Ascending aorta (tissue), 2 donors: ENCODE data around the gene FFAR3. TPM values are rescaled to one million over a fixed set of nuclear protein-coding genes. Genes with fewer than 3 reads are reported as not detected.
A peak's percentile ranks its signal among the peaks of the same experiment; 100 is the strongest.

Source experiments
- DNase-seq, 2 donors: peaks; one replicate each; pipeline ENCODE4 v3.0.0-alpha.2; 2019; ENCODE audit warnings: low spot score in 2 of 2
- H3K27ac ChIP-seq, 2 donors: fragments of 200-600 bp; sonication (generic); one replicate each; pipeline ENCODE4 v1.5.1; 2016 to 2017; ENCODE audit warnings: mild to moderate bottlenecking in 1 of 2
- H3K27me3 ChIP-seq: fragments of 200-600 bp; sonication (generic); one replicate; pipeline ENCODE4 v1.5.1; 2017
- H3K36me3 ChIP-seq, 2 donors: fragments of 200-600 bp; sonication (generic); one replicate each; pipeline ENCODE4 v1.5.1; 2016
- H3K4me1 ChIP-seq, 2 donors: fragments of 200-600 bp; sonication (generic); one replicate each; pipeline ENCODE4 v1.5.1; 2016 to 2017; ENCODE audit warnings: mild to moderate bottlenecking in 1 of 2
- H3K4me3 ChIP-seq, 2 donors: fragments of 200-600 bp; sonication (generic); one replicate each; pipeline ENCODE4 v1.5.1; 2016 to 2017; ENCODE audit warnings: mild to moderate bottlenecking in 1 of 2
- H3K9me3 ChIP-seq, 2 donors: fragments of 200-600 bp; sonication (generic); one replicate each; pipeline ENCODE4 v1.5.1; 2016
- intact Hi-C: fragments of 100-400 bp; cut with DNase I; formaldehyde crosslinking; loops from one replicate; pipeline ENCODE4 v1.15.1; 2023
- total RNA-seq: library from RNA; depleted of rRNA; stranded (reverse); fragments of >200 nt; gene quantifications from one replicate; pipeline ENCODE4 v1.1.0, GENCODE V29; 2016
- TF ChIP-seq, protein P1 (sequence below), 3 experiments: fragments of 200-600 bp in 2 of 3; fragments of 450-650 bp in 1 of 3; sonication (generic) in 2 of 3; IDR thresholded peaks; one replicate each; pipeline ENCODE4 v1.5.1; 2016 to 2019; ENCODE audit warnings: antibody characterized with exemption in 3 of 3, mild to moderate bottlenecking in 1 of 3, moderate library complexity in 1 of 3

FFAR3 gene, protein sequence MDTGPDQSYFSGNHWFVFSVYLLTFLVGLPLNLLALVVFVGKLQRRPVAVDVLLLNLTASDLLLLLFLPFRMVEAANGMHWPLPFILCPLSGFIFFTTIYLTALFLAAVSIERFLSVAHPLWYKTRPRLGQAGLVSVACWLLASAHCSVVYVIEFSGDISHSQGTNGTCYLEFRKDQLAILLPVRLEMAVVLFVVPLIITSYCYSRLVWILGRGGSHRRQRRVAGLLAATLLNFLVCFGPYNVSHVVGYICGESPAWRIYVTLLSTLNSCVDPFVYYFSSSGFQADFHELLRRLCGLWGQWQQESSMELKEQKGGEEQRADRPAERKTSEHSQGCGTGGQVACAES
- total RNA-seq = not detected

DNA sequence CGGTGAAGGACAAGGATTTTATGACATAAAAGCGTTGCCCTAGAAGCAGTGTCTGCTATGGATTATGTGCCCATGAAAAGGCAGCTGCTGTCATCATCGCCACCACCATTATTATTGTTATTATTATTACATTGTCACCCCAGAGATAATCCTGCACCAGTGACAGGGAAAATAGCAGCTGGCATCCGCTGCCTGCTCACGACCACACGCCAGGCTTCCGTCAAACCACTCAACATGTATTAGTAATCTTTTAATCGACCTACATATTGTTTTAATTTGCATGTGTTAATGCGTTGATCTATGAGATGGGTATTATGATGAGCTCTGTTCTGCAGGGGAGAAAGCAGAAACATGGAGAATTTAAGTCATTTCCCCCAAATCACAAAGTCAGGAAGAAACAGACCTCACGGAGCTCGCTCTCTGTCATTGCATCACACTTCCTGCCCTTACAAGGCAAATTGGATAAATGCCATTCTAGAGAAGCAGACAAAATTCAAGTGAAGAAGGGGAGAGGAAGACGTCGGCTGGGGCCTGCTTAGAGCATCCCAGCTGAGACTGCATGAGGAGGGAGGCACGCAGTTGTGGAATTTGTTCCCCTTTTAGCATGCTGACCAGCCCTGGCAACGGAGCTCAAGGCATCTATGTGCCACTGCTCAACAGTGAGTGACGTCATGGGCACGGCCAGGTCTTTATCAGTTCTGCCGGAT, at the start of gene FFAR3:
FFAR3 (plus strand) TSS at position 594 of the 707 bp plus-strand sequence. CDS start 431 bp downstream, outside the sequence.
- TF ChIP-seq, protein P1, sequence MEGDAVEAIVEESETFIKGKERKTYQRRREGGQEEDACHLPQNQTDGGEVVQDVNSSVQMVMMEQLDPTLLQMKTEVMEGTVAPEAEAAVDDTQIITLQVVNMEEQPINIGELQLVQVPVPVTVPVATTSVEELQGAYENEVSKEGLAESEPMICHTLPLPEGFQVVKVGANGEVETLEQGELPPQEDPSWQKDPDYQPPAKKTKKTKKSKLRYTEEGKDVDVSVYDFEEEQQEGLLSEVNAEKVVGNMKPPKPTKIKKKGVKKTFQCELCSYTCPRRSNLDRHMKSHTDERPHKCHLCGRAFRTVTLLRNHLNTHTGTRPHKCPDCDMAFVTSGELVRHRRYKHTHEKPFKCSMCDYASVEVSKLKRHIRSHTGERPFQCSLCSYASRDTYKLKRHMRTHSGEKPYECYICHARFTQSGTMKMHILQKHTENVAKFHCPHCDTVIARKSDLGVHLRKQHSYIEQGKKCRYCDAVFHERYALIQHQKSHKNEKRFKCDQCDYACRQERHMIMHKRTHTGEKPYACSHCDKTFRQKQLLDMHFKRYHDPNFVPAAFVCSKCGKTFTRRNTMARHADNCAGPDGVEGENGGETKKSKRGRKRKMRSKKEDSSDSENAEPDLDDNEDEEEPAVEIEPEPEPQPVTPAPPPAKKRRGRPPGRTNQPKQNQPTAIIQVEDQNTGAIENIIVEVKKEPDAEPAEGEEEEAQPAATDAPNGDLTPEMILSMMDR (IDR thresholded peaks at IDR 0.05) = no peak
- H3K9me3 ChIP-seq = no peaks in the 10 kb centered on the region
- no peaks in the 10 kb centered on the region for H3K36me3 ChIP-seq
- intact Hi-C loops = no loop called here
- DNase-seq = peak; percentile 42 to 73
- no peak within 1 kb of the TSS for H3K27ac ChIP-seq
- H3K4me1 ChIP-seq = no peaks in the 10 kb centered on the region
- H3K4me3 ChIP-seq = no peak within 1 kb of the TSS
- H3K27me3 ChIP-seq = no peaks in the 10 kb centered on the region

DNA sequence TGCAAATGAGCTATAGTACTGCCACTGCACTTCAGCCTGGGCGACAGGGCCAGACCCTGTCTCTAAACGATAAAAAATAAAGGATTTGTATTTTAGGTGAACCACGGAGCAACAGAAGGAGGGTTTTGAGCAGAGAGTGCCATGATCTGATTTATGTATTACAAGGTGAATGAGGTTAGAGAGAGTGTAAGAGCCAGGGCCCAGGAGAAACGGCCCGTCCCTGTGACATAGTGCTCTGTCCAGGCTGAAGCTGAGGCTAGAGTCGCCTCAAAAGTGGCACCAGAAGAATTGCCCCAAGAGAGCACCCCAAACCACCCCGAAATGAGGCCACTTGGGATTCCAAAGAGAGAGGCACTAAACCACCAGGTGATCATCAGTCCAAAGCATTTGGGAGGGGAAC, 49.4 kb upstream of the FFAR3 start:
- Histone ChIP-seq H3K9me3 (no peaks in the 10 kb centered on the region), H3K27ac (no peak overlapping the region), H3K4me3 (no peak overlapping the region), H3K27me3 (no peaks in the 10 kb centered on the region), H3K36me3 (no peaks in the 10 kb centered on the region), H3K4me1 (no peaks in the 10 kb centered on the region)
- no peak for DNase-seq
- TF ChIP-seq, protein P1 (IDR thresholded peaks at IDR 0.05) = no peak
- intact Hi-C loops = no loop called here

DNA sequence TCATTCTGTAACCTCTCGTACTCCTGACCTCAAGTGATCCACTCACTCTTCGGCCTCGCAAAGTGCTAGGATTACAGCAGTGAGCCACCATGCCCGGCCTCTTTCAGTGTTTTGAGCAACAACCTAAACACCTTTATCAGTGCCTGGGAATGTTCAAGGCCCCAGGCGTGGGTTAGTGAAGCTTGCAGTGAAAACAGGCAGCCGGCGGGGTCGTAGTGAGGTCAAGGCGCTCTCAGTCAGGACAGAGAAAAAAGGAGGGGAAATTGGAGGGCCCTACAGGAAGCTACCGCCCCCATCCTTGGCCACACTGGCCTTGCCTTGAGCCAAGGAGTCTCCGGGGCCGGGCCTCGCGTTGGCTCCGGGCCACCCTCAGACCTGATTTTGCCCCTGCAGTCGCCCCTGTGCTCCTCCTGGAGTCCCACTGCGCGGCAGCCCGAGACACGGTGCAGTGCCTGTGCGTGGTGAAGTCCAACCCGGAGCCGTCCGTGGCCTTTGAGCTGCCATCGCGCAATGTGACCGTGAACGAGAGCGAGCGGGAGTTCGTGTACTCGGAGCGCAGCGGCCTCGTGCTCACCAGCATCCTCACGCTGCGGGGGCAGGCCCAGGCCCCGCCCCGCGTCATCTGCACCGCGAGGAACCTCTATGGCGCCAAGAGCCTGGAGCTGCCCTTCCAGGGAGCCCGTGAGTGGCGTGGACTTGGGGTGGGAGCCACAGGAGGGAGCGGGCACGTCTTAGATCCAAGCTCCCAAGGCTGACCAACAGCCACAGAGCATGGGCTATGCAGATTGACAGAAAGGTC, 48.6 kb upstream of the FFAR3 start:
- Histone ChIP-seq H3K9me3 (no peaks in the 10 kb centered on the region), H3K27ac (no peak overlapping the region), H3K4me1 (no peaks in the 10 kb centered on the region), H3K27me3 (no peaks in the 10 kb centered on the region), H3K36me3 (no peaks in the 10 kb centered on the region), H3K4me3 (no peak overlapping the region)
- DNase-seq = no peak
- TF ChIP-seq, protein P1 (IDR thresholded peaks at IDR 0.05) = no peak
- intact Hi-C loops = no loop called here

DNA sequence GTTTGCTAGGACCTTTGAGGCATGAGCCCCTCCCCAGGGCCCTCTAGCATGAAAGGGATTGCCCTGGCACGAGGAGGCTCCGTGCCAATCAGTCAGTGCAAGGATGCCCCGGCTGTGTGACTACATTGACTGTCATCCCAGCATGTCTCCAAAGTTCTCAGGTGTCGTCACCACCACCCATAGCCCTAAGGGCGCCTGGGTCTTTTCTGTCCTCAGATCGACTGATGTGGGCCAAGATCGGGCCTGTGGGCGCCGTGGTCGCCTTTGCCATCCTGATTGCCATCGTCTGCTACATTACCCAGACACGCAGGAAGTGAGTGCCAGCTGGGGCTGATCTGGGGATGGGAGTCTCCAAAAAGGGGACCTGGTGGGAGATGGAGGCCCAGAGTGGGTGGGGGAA, 47.9 kb upstream of the FFAR3 start:
- TF ChIP-seq, protein P1 (IDR thresholded peaks at IDR 0.05) = no peak
- H3K4me1 ChIP-seq = no peaks in the 10 kb centered on the region
- no peaks in the 10 kb centered on the region for H3K36me3 ChIP-seq
- intact Hi-C loops = no loop called here
- H3K27ac ChIP-seq = no peak overlapping the region
- no peak for DNase-seq
- no peak overlapping the region for H3K4me3 ChIP-seq
- no peaks in the 10 kb centered on the region for H3K27me3 ChIP-seq
- no peaks in the 10 kb centered on the region for H3K9me3 ChIP-seq

DNA sequence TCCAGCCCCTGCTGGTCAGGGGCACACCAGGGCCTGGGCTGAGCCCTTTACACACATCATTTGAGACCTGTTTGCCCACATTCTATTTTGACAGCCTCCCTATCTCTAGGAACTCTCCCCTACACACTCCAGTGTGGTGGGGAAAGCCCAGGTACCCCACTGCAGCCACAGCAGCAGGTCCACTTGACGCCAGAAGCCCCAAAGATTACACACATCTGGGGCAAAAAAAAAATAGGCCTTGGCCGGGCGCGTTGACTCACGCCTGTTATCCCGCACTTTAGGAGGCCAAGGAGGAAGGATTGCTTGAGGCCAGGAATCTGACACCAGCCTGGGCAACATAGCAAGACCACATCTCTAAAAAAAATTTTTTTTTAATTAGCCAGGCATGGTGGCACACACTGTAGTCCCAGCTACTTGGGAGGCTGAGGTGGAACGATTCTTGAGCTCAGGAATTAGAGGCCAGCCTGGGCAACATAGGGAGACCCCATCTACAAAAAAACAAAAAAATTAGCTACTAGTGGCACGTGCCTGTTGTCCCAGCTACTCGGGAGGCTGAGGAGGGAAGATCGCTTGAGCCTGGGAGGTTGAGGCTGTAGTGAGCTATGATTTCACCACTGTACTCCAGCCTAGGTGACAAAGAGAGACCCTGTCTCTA, 47.3 kb upstream of the FFAR3 start:
- Histone ChIP-seq H3K4me3 (no peak overlapping the region), H3K27me3 (no peaks in the 10 kb centered on the region), H3K4me1 (no peaks in the 10 kb centered on the region), H3K27ac (no peak overlapping the region), H3K36me3 (no peaks in the 10 kb centered on the region), H3K9me3 (no peaks in the 10 kb centered on the region)
- no peak for DNase-seq
- intact Hi-C loops = no loop called here
- TF ChIP-seq, protein P1 (IDR thresholded peaks at IDR 0.05) = no peak
